Large intestine (tissue), 3 donors: ENCODE measurements around the gene LRRC70. TPM values are rescaled to one million over a fixed set of nuclear protein-coding genes. Genes with fewer than 3 reads are reported as not detected.
A peak's percentile ranks its signal among the peaks of the same experiment; 100 is the strongest.

Source experiments
- DNase-seq, 2 donors: peaks; one replicate each; pipeline versions ENCODE4 v3.0.0 to v3.0.0-alpha.2; 2013
- H3K27ac ChIP-seq: one replicate; pipeline ENCODE4 v1.5.1; 2013; ENCODE audit warnings: low read length
- H3K27me3 ChIP-seq: 2 replicates; pipeline ENCODE4 v1.6.1; 2013; ENCODE audit warnings: low read length; ENCODE audit not compliant: control insufficient read depth, insufficient read depth
- H3K36me3 ChIP-seq: 2 replicates; pipeline ENCODE4 v1.6.1; 2013; ENCODE audit warnings: low read length; ENCODE audit not compliant: control insufficient read depth, insufficient read depth
- H3K4me1 ChIP-seq: one replicate; pipeline ENCODE4 v1.6.1; 2013; ENCODE audit warnings: low read length; ENCODE audit not compliant: control insufficient read depth, insufficient read depth
- H3K4me3 ChIP-seq: one replicate; pipeline ENCODE4 v1.5.1; 2013; ENCODE audit warnings: low read length
- H3K9me3 ChIP-seq: one replicate; pipeline ENCODE4 v1.6.1; 2013; ENCODE audit warnings: mild to moderate bottlenecking, low read depth, low read length, moderate library complexity; ENCODE audit not compliant: control insufficient read depth
- WGBS: methylation state at CpG from one replicate; pipeline ENCODE4 v1.1.5; 2013; ENCODE audit warnings: low lambda C conversion rate; ENCODE audit not compliant: insufficient coverage; 5-methylcytosine and 5-hydroxymethylcytosine counted together
- polyA plus RNA-seq: library from polyadenylated mRNA; unstranded; fragments of 120-200 nt; gene quantifications from one replicate; pipeline ENCODE4 v1.2.1, GENCODE V29; 2013

The LRRC70 gene
- polyA plus RNA-seq, 1 donor = 4.2 TPM

DNA sequence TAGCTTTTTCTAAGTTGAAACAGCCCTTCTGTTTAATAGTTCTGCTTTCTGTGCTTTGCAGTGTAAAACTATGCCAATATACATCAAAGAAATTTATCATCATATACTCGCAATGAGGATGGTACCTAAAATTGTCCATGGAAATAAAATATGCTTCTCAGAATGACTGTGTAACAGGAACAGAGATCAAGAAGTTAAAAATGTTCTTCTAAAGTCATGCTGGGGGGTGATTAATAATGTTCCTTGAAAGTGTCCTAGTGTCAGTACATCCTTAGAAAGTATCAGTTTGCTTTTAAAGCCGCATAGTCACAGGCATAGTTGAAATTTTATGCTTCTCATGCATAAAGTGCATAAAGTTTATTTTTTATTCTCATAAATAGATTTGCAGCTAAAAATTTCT is 4.0 kb upstream of the LRRC70 start:
- H3K27ac ChIP-seq = no peak overlapping the region
- H3K36me3 ChIP-seq = peaks cover 2% of the 10 kb centered on the region
- no peaks in the 10 kb centered on the region for H3K27me3 ChIP-seq
- no peaks in the 10 kb centered on the region for H3K4me1 ChIP-seq
- no peak overlapping the region for H3K4me3 ChIP-seq
- DNase-seq = no peak
- no peaks in the 10 kb centered on the region for H3K9me3 ChIP-seq
- WGBS = 100% methylated on average over 2 of the region's 2 CpGs

- H3K36me3 ChIP-seq = peaks cover 2% of the 10 kb centered on the region
These were observed 3.6 kb upstream of the LRRC70 start for GRCh38 chr5:62575066-62575465.

GRCh38 chr5:62575489-62575888 is 3.1 kb upstream of the LRRC70 start:
- peaks cover 2% of the 10 kb centered on the region for H3K36me3 ChIP-seq
- no peaks in the 10 kb centered on the region for H3K4me1 ChIP-seq
- WGBS = no CpG with 5 or more reads among the region's 1 CpG
- no peak overlapping the region for H3K4me3 ChIP-seq
- H3K9me3 ChIP-seq = no peaks in the 10 kb centered on the region
- DNase-seq = no peak
- H3K27ac ChIP-seq = no peak overlapping the region
- H3K27me3 ChIP-seq = no peaks in the 10 kb centered on the region

More at GRCh38 chr5:62575066-62575465, 3.6 kb upstream of the LRRC70 start:
- Histone ChIP-seq H3K4me3 (no peak overlapping the region), H3K27ac (no peak overlapping the region), H3K9me3 (no peaks in the 10 kb centered on the region), H3K27me3 (no peaks in the 10 kb centered on the region), H3K4me1 (no peaks in the 10 kb centered on the region)
- DNase-seq = peak in 1 of 2 donors; percentile 2
- no CpG with 5 or more reads among the region's 2 CpGs for WGBS

DNA sequence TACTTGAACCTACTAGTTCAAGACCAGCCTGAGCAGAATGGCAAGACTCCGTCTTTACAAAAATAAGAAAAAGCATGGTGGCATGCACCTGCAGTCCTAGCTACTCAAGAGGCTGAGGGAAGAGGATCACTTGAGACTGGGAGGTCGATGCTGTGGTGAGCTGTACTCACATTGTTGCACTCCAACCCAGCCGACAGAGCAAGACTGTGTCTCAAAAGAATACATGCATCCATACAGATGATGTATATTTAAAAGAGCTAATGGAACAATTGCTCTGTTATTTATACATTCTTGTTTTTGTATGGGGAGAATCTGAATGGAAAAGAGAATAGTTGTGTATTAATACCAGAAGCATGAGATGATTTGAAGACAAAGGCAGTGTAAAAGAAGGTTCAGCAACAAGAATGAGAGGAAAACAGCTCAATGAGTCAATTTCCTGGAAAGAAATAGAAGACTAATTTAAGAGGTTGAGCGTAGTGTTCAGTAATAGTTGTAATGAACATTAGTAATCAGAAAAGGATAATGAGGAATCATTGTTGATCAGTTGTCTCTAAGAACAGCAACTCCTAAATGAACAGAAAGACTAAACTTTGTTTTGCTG is 1.9 kb upstream of the LRRC70 start:
- no peaks in the 10 kb centered on the region for H3K27me3 ChIP-seq
- peaks cover 2% of the 10 kb centered on the region for H3K36me3 ChIP-seq
- no peaks in the 10 kb centered on the region for H3K9me3 ChIP-seq
- DNase-seq = no peak
- no peak overlapping the region for H3K27ac ChIP-seq
- 80% methylated on average over 1 of the region's 4 CpGs for WGBS
- H3K4me1 ChIP-seq = no peaks in the 10 kb centered on the region
- no peak overlapping the region for H3K4me3 ChIP-seq

- WGBS = no CpG with 5 or more reads among the region's 1 CpG
- H3K27me3 ChIP-seq = no peaks in the 10 kb centered on the region
- no peak overlapping the region for H3K27ac ChIP-seq
- no peaks in the 10 kb centered on the region for H3K9me3 ChIP-seq
- DNase-seq = no peak
- H3K4me1 ChIP-seq = no peaks in the 10 kb centered on the region
- no peak overlapping the region for H3K4me3 ChIP-seq
- peaks cover 5% of the 10 kb centered on the region for H3K36me3 ChIP-seq
These were observed 1.1 kb upstream of the LRRC70 start for GRCh38 chr5:62577488-62577887.

GRCh38 chr5:62579761-62580160 is 1.1 kb downstream of the LRRC70 start:
- DNase-seq = no peak
- no peaks in the 10 kb centered on the region for H3K9me3 ChIP-seq
- H3K36me3 ChIP-seq = peaks cover 5% of the 10 kb centered on the region
- no peak overlapping the region for H3K27ac ChIP-seq
- no peaks in the 10 kb centered on the region for H3K4me1 ChIP-seq
- WGBS = no CpG with 5 or more reads among the region's 5 CpGs
- H3K4me3 ChIP-seq = no peak overlapping the region
- no peaks in the 10 kb centered on the region for H3K27me3 ChIP-seq

GRCh38 chr5:62581836-62582597 is 3.4 kb downstream of the LRRC70 start:
- Histone ChIP-seq H3K36me3 (peaks cover 3% of the 10 kb centered on the region), H3K4me3 (no peak overlapping the region), H3K27me3 (no peaks in the 10 kb centered on the region), H3K4me1 (no peaks in the 10 kb centered on the region), H3K9me3 (no peaks in the 10 kb centered on the region), H3K27ac (no peak overlapping the region)
- 100% methylated on average over 3 of the region's 8 CpGs for WGBS
- DNase-seq = no peak

DNA sequence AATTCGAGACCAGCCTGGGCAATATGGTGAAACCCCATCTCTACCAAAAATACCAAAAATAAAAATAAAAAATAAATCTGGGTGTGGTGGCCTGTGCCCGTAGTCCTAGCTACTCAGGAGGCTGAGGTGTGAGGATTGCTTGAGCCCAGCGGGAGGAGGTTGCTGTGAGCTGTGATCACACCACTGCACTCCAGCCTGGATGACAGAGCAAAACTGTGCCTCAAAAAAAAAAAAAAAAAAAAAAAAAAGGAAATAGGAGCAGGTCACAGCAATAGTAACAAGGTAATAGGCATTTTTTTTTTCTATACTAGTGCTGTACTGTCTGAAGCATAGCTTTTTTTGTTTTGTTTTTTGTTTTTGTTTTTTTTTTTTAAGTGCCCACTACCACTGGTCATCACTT is 5.8 kb downstream of the LRRC70 start:
- Histone ChIP-seq H3K4me3 (no peak overlapping the region), H3K4me1 (no peaks in the 10 kb centered on the region), H3K27ac (no peak overlapping the region), H3K36me3 (peaks cover 7% of the 10 kb centered on the region), H3K27me3 (no peaks in the 10 kb centered on the region), H3K9me3 (no peaks in the 10 kb centered on the region)
- DNase-seq = no peak
- WGBS = no CpG with 5 or more reads among the region's 3 CpGs

- Histone ChIP-seq H3K27ac (no peak overlapping the region), H3K4me3 (no peak overlapping the region), H3K4me1 (no peaks in the 10 kb centered on the region), H3K36me3 (peaks cover 7% of the 10 kb centered on the region), H3K9me3 (no peaks in the 10 kb centered on the region), H3K27me3 (no peaks in the 10 kb centered on the region)
- 86% methylated on average over 1 of the region's 2 CpGs for whole genome bisulfite sequencing
- no peak for DNase-seq
These were observed 6.7 kb downstream of the LRRC70 start for GRCh38 chr5:62585306-62585705.

- Histone ChIP-seq H3K36me3 (peaks cover 7% of the 10 kb centered on the region), H3K27me3 (no peaks in the 10 kb centered on the region), H3K27ac (no peak overlapping the region), H3K4me1 (no peaks in the 10 kb centered on the region), H3K4me3 (no peak overlapping the region), H3K9me3 (no peaks in the 10 kb centered on the region)
- DNase-seq = no peak
These were observed 7.1 kb downstream of the LRRC70 start for GRCh38 chr5:62585751-62586150.

DNA sequence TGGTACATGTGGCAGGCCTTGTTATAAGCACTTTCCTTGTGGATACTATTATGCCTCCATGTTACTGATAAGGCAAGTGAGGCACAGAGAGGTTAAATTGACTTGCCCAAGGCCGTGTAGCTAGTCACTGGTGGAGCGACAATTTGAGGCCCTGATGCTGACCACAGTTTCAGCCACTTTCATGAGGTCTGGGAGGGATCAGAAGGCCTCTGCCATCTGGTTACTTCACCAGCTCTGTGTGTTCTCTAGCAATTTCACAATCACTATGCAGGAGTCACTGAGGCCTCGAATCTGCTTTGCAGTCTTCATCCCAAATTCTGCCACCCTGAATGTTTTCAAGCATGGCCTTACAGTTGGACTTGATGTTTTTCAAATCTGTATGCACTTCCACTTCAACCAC is 9.1 kb downstream of the LRRC70 start:
- no peaks in the 10 kb centered on the region for H3K9me3 ChIP-seq
- H3K36me3 ChIP-seq = peaks cover 8% of the 10 kb centered on the region
- no peak for DNase-seq
- no peak overlapping the region for H3K27ac ChIP-seq
- H3K4me3 ChIP-seq = no peak overlapping the region
- H3K4me1 ChIP-seq = no peaks in the 10 kb centered on the region
- no peaks in the 10 kb centered on the region for H3K27me3 ChIP-seq
- WGBS = no CpG with 5 or more reads among the region's 3 CpGs
